Endometrial microvascular endothelial cells (primary cell): ENCODE measurements around the gene GRIK3. TPM values are rescaled to one million over a fixed set of nuclear protein-coding genes. Genes with fewer than 3 reads are reported as not detected.

Source experiments
- in situ Hi-C: cut with HindIII; loops from 2 replicates; pipeline ENCODE4 v1.10.0; 2017; ENCODE audit warnings: low sequenced_read_pairs, low pct_unique_long_range_greater_than_20kb; ENCODE audit errors: inconsistent ontology term
- total RNA-seq: library from RNA; depleted of rRNA; stranded (reverse); fragments of >200 nt; gene quantifications from one replicate; pipeline ENCODE4 v1.2.3, GENCODE V29; 2015; ENCODE audit errors: inconsistent ontology term

Gene GRIK3
- total RNA-seq, 1 donor from 2014 or later, result not detected

DNA sequence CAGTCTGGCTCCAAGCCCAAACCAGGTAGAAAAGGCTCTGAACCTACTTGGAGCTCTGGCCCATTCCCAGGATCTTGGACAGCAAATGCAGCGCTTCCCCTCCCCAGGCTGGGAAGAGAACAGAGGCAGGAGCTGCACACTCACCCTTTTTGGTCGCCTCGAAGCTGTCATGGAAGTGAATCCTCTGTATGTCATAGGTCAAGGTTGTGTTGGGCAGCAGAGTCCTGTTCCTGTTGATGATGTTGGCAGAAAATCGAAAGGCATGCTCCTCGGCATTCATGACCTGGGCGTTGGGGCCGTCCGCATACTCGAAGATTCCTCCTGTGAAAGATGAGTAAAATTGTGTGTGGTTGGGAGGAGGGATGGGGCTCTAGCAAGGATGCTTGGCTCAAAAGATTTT, 143.5 kb downstream of the GRIK3 start:
- in situ Hi-C loops, result no loop called here

DNA sequence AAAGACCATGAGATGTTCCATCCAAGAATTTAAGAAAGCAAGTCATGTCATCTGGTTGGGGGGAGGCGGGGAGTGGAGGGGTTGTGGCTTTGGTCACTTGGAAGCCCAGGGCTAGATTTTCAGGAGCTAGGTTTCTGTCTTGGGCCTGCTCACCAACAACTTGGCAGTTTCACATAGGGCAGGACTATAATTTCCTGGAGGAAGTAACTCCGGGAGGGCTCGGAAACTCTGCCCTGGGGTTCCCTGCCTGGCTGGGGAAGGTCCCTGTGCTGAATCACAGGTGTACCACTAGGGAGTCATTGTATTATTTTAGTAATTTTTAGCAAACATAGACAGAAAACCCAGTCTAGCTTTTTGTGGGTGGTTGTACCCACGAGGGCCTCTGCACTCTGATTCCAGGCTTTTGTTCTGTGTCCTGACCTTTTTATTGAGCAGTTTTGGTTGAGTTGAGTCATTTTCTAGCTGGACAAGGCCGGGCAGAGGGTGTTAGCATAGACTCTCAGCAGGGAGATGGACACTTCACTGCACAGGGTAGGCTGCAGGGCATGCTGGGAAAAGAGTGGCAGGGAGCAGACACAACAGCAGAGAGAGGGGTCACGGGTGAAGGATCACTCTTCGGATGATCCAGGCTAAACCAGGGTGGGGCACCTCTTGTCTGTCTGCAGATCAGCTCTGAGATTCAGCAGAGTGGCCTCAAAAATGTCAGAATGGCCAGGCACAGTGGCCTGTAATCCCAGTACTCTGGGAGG, 144.7 kb downstream of the GRIK3 start:
- in situ Hi-C loops, result no loop called here

DNA sequence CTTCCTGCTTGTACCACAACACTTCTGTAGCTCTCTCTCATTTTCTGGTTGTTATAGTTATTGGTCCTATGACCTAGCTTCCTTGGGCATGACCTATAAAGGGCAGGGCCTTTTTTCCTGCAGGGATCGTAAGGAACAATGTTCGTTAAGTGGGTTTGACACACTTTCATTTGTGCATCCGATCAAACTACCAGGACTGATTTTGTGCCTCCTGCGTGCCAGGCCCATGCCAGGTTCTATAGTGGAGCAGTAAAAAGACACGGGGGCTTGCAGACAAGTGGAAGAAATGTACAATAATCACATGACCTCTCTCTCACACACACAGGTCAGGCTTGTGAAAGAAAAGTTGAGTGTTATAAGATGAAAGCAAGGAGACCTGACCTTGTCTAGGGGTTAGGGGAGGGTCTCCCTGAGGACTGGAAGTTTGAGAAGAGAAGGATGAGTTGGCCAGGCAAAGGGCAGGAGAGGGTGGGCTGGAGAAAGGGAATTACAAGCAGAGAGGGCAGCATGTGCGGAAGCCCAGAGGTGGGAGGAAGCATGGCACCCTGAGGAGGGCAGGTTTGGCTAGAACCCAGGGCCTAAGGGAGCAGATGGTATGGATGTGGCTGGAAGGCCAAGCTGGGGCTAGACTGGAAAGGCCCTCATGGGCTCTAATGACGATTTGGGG, 145.4 kb downstream of the GRIK3 start:
- in situ Hi-C loops, result no loop called here

DNA sequence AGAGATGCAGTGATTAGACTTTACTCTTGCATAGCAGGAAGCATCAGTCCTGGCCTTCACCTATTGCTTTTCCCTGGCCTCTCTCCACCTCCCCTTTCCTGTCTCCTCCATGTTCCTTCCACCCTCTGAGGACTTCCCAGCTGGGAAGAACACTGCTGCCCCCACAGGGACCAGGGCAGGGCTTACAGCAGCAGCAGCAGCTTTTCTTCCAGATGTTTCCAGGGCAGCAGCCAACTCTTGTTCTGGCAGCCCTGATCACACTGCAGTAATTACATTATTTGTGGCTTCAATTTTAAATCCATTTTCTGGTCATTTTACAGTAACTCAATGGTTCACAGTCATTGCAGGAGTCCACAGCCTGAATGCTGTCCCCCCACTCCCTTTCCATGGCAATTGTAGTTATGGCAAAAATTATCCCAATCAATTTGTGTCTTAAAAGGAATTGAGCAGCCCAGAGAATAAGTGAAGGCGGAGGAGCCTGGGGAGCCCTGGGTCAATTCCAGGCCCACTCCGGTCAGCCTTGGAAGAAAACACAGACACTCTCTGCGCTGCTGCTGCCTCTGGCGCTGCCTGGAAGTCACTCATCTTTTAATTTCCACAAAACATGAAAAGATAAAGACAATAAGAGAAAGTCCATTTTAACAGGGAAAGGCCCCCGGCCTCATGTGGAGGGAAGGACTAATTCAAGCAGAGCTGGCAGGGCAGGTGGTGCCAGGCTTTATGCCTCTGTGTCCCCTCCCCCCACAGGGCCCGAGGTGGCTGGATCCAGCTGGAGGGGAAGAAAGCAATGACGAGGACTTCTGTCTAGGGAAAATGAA, 148.6 kb downstream of the GRIK3 start:
- in situ Hi-C loops, result no loop called here

DNA sequence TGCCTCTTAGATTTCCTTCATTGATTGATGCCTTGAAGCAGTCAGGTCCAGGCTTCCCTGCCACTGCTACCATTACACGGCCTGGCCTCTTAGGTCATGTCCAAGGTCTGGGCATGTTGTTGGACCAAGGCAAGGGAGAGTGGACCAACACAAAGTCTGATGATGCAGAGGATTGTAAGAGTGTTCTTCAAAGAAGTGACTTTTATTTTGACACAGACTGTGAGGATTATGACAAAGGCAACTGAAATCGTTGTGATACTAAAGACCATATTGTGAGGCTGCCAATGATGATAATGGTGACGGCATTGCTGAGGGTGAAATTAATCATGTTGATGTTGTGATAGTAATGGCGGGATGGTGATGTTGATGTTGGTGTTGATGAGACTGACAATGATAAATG, 149.5 kb downstream of the GRIK3 start:
- in situ Hi-C loops, result no loop called here

DNA sequence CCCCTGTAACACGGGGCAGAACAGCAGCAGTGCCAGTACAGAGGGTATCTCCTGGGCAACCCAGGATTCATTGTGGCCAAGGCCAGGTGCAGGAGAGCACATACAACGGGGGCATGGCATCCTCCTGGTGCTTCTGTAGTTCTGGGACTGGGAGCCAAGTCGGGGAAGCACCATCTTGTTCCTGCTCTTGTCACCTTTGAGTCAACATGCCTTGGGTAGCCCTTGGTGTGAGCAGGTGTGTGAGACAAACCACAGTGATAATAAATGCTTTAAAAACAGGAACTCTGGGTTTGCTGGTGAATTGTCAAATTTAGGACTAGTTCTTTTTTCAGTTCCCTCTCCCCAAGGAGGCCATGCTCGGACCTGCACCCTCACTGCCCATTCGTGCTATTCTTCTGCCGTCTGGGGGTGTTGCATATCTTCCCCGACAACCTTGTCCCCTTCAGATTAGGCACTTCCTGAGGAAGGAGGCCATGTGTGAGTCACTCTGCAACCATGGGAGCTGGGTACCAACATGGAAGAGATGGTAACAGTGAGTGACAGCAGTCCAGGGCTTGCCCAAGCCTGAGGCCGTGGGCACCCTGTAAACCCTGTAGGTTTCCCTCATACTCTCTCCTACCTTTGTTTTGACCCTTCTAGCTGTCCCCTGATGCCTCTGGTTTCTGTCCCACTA, 150.2 kb downstream of the GRIK3 start:
- in situ Hi-C loops, result no loop called here

DNA sequence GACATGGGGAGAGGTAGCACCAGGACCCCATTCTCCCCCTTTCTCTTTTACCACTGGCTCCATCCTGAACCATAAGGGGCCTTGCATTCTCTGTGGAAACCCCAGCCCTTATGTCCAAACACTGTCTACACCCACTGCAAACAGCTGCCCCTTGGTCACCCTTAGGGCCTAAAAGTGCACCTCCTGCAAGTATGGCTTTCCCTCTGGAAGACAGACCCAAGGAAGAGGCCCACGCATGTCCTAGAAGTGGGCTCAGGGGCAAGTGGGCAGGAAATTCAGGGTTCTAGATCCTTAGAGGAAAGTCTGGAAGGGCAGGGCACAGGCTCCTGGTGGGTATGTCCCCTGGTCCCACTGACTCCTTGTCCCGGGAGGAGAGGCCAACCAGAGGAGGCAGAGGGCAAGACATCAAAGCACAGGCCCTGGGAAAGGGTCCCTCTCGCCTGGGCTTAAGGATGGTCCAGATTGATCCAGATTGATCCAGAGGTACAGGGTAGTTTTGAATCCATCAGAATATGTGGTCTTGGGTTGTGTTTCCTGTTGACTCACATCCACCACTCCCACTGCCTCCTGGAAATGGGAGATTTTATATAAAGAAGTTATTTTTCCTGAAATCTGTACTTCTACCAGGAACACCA, 150.9 kb downstream of the GRIK3 start:
- in situ Hi-C loops, result no loop called here

DNA sequence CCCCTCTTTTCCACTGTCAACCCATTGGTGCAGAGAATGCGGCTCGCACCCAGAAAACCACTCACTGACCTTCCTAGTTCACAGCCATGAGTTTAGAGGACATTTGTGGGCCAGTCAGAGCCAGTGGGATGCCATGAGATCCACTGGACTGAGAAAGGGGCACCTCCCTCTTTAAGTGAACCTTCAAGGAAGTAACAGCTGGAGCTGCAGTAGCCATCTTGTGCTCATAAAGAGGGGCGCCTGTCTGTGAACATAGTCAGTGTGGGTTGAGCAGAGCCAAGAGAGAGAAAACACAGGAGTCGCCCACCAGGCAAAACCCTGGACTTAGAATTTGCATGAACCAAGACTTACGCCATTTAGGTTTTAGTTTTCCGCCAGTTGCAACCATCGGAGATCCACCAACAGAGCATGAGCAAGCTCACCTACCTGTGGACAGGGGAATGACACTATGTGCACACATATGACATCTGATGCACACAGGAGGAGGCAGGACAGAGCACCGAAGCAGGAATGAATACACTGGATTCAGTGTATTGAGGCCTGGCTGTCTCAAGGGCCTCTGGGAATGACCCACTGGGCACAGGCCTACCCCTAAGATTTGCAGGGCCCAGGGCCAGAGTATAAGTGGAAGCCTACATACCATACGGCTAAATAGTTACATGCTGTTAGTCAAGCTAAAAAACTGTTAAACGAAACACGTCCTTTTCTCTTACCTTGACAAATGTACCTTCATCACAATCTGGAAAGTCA, 151.6 kb downstream of the GRIK3 start:
- in situ Hi-C loops, result no loop called here

DNA sequence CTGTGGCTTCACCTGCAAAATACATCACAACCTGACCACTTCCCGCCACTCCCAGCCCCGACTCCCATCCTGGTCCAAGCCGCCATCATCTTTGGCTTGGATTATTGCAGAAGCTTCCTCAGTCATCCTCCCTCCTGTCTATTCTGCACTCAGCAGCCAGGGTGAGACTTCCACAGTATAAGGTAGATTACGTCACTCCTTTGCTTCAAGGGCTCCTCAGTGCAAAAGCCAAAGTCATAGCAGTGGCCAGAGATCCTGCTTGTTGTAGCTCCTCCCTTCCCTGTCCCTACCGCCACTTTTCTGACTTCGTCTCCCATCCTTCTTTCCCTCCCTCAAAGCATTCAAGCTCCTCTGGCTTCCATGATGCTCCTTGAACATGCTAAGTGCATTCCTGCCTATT, 152.8 kb downstream of the GRIK3 start:
- in situ Hi-C loops, result no loop called here

DNA sequence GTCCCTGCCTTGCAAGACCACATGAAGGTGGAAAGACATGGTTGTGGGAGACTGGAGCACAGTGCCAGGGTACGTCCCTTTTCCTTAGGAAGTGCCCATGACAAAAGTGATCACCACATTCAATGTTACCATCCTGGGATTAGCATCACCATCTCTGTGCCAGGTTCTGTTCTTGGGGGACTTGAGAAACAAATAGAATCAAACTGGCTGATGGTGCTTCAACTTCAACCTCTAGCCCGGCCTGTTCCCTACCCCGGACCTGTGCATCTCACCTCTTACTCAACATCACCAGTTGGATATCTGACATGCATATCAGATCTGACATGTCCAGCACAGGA, 153.3 kb downstream of the GRIK3 start:
- in situ Hi-C loops, result no loop called here

DNA sequence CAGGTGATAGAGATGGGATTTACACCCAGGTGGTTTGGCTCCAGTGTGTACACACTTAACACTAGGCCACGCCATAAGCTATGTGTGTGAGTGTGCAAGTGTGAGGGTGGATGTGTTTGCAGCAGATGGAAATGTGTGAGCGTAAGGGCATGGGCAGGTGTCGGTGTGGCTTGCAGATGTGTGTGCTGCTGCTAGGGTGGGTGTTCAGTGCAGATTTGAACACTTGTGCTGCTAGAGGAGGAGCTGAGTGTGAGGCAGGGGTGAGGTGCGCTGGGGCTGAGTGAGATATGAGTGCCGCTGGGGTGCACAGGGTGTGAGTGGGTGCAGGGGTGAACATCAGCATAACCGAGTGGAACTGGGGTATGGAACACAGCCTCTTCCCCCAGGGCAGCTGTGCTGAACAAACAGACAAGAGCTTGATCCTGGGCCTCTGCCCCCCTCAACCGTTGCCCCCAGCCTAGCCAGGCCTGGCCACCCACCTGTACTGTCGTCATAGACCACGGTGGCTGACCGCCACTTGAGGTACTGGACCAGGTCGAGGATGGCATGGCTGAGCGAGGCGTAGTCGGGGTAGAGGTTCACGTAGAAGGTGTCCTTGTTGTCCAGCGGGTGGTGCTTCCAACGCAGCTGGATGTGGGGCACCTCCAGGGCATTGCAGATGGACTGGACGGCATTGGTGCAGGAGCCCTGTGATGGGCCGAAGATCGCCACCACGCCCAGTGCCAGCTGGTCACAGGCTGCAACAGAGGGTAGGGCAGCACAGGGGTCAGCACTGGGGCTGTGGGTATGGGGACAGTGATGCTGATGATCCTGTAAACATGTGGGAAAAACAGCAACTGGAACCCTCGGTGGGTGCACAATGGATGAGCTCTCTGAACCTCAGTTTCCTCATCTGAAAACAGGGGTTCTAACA, 153.9 kb downstream of the GRIK3 start:
- in situ Hi-C loops, result no loop called here

DNA sequence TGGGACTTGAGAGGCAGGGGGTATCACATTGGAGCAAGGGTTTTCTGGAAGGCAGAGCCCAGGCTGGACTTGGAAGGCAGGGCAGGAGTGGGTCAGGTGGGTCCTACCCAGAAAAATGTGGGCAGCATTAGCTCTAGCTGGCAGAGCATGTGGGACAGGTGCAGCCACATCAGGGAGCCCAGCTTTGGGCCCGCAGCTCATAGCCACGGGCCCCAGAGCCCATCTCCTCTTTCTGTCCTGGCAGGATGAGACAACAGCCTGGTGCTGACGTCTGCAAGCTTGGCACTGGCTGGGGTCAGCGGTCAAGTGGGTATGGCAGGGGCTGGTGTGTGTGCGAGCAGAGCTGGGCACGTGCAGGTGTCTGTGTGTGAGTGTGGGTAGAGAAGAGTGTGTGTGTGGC, 154.7 kb downstream of the GRIK3 start:
- in situ Hi-C loops, result no loop called here

DNA sequence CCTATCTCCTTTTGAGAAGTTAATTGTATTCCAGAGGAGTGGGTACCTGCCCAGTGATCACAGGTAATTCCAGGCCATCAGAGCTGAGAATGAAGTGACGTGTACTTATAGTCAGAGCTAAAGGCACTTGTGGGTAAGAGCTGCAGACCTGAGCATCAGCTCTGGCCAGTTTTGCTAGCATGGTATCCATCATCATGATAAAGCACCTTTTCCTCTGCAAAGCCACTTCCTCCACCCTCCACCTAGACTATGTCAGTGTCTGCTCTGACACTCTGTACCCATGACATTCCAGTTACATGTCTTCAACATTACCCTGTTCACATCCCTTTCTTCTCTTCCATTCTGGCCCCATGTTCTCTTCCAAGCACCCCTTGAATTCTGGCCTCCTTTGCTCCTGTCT, 157.3 kb downstream of the GRIK3 start:
- in situ Hi-C loops, result no loop called here

DNA sequence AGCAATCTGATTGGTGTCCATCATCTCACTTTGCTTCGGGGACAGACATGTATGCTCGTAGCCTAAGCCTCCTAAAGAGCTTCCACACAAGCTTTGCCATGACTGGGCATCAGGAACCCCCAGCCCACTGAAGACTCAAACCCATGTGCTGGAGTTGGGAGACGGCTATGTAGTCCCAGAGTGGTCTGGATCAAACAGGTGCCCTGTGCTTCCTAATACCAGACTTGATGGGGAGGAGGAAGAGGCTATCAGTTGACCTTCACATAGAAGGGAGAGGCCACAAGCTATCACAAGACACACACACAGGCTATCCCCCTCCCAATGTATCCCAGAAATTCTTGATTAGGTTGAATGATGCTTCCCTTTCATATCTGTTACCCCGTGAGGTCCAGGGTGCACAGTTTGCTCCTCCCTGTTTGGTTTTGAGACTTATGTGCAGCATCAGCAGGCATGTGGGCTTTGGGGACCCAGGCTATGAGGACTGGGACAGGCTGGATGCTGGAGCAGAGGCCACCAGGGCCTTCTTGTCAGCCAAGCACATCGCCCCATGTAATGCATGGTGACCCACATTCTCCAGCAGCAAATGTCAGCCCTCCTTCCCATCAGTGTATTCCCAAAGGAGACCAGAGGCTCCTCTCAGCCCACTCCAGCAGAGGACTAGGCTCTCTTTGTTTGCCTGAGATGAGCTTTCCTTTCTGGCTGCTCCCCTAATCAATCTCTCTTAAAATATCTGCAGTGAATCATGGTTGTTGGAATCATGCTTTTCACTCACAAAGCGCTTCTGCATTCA, 159.8 kb downstream of the GRIK3 start:
- in situ Hi-C loops, result no loop called here

DNA sequence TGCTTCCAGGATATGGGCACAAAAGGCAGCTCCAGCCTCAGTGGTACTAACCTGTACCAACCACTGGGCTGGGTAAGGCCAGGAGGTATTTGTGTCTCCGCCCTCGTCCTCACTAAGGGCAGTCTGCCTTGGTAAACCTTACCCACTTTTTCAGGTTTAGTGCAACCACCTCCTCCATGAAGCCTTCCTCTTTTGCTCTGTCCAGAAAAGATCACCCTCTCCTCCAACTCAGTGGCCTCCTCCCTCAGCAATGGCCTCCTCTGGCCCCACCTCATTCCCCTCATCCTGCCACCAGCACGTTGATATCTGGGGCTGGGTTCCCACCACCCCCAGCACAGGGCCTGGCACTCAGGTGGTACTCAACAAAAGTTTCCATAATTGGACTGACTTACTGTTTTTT, 161.5 kb downstream of the GRIK3 start:
- in situ Hi-C loops, result no loop called here

DNA sequence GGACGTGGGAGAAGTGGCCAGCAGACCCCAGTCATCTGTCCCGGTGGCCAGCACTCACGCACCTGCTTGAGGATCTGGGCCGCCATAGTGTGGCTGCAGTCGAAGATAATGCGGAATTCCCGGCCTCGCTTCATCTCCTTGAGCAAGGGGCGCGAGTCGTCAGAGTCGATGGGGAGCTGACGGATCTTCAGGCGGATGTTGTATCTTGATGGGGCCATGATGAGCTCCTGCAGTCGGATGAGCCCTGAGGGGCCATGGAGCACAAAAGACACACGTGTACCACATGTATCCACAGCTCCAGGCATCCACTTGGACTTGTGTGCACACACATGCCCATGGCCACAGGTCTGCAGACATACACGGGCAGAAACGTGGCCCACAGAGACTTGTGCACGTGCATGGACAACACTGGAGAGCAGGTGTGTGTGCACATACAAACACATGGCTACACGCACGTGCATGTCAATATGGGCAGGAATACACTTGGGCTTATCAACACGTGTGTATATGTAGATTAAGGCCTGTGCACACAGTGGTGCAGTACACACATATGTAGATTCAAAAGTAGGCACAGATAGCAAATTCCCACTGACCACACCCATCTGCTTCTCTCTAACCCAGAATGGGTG, 162.1 kb downstream of the GRIK3 start:
- in situ Hi-C loops, result no loop called here
